SJSA1 (cell line): ENCODE data around the gene KIAA1328. TPM values are rescaled to one million over a fixed set of nuclear protein-coding genes. Genes with fewer than 3 reads are reported as not detected.

Source experiments
- DNase-seq, 2 experiments: peaks; one replicate each; pipeline ENCODE4 v3.0.0-alpha.2; 2015 to 2020; ENCODE audit warnings: low spot score in 2 of 2, low read depth in 1 of 2
- H3K27ac ChIP-seq: fragments of 250-450 bp; sonication (Bioruptor Pico); 2 replicates; pipeline ENCODE4 v1.5.1; 2020; ENCODE audit warnings: mild to moderate bottlenecking, moderate library complexity
- H3K27me3 ChIP-seq: fragments of 250-450 bp; sonication (Bioruptor Pico); replicated peaks from 2 replicates; pipeline ENCODE4 v1.5.1; 2020; ENCODE audit warnings: mild to moderate bottlenecking, moderate library complexity
- H3K36me3 ChIP-seq: fragments of 250-450 bp; sonication (Bioruptor Pico); 2 replicates; pipeline ENCODE4 v1.5.1; 2020; ENCODE audit warnings: mild to moderate bottlenecking
- H3K4me1 ChIP-seq: fragments of 250-450 bp; sonication (Bioruptor Pico); replicated peaks from 2 replicates; pipeline ENCODE4 v1.6.1; 2021; ENCODE audit warnings: mild to moderate bottlenecking
- H3K4me3 ChIP-seq: fragments of 250-450 bp; sonication (Bioruptor Pico); 2 replicates; pipeline ENCODE4 v1.5.1; 2020; ENCODE audit warnings: mild to moderate bottlenecking
- H3K9me3 ChIP-seq: fragments of 250-450 bp; sonication (Bioruptor Pico); replicated peaks from 2 replicates; pipeline ENCODE4 v1.5.1; 2020; ENCODE audit warnings: mild to moderate bottlenecking
- total RNA-seq: library from RNA; depleted of rRNA; stranded (reverse); fragments of >200 nt; shearing (Covaris generic); gene quantifications from 2 replicates; pipeline ENCODE4 v1.2.3, GENCODE V29; 2014

The KIAA1328 gene
- total RNA-seq, 1 experiment from 2014 or later, result 7.9 TPM

- H3K27me3 ChIP-seq, result no peaks in the 10 kb centered on the region
- H3K4me3 ChIP-seq, result no peak overlapping the region
- no peaks in the 10 kb centered on the region for H3K9me3 ChIP-seq
- H3K4me1 ChIP-seq, result no peaks in the 10 kb centered on the region
- no peak overlapping the region for H3K27ac ChIP-seq
- DNase-seq, result no peak
- no peaks in the 10 kb centered on the region for H3K36me3 ChIP-seq
These were observed 342.1 kb downstream of the KIAA1328 start for GRCh38 chr18:37170984-37171383.

GRCh38 chr18:37173384-37173783 lies 344.5 kb downstream of the KIAA1328 start:
- H3K27me3 ChIP-seq, result no peaks in the 10 kb centered on the region
- no peaks in the 10 kb centered on the region for H3K9me3 ChIP-seq
- H3K27ac ChIP-seq, result no peak overlapping the region
- no peak for DNase-seq
- H3K4me1 ChIP-seq, result no peaks in the 10 kb centered on the region
- H3K4me3 ChIP-seq, result no peak overlapping the region
- no peaks in the 10 kb centered on the region for H3K36me3 ChIP-seq

GRCh38 chr18:37175727-37176620 lies 347.0 kb downstream of the KIAA1328 start:
- DNase-seq, result no peak
- Histone ChIP-seq H3K4me1 (no peaks in the 10 kb centered on the region), H3K36me3 (no peaks in the 10 kb centered on the region), H3K27ac (no peak overlapping the region), H3K27me3 (no peaks in the 10 kb centered on the region), H3K4me3 (no peak overlapping the region), H3K9me3 (no peaks in the 10 kb centered on the region)

- Histone ChIP-seq H3K27ac (no peak overlapping the region), H3K36me3 (no peaks in the 10 kb centered on the region), H3K4me3 (no peak overlapping the region), H3K4me1 (no peaks in the 10 kb centered on the region), H3K27me3 (no peaks in the 10 kb centered on the region), H3K9me3 (no peaks in the 10 kb centered on the region)
- DNase-seq, result no peak
These were observed 347.7 kb downstream of the KIAA1328 start for GRCh38 chr18:37176621-37176934.

GRCh38 chr18:37179384-37179783 lies 350.5 kb downstream of the KIAA1328 start:
- H3K27ac ChIP-seq, result no peak overlapping the region
- no peak overlapping the region for H3K4me3 ChIP-seq

GRCh38 chr18:37180086-37180485 lies 351.2 kb downstream of the KIAA1328 start:
- Histone ChIP-seq H3K4me1 (no peaks in the 10 kb centered on the region), H3K9me3 (no peaks in the 10 kb centered on the region)
- no peak for DNase-seq

More at GRCh38 chr18:37179384-37179783, 350.5 kb downstream of the KIAA1328 start:
- no peak for DNase-seq
- Histone ChIP-seq H3K4me1 (no peaks in the 10 kb centered on the region), H3K9me3 (no peaks in the 10 kb centered on the region), H3K36me3 (no peaks in the 10 kb centered on the region), H3K27me3 (no peaks in the 10 kb centered on the region)

GRCh38 chr18:37182340-37183135 lies 353.6 kb downstream of the KIAA1328 start:
- no peaks in the 10 kb centered on the region for H3K36me3 ChIP-seq
- no peaks in the 10 kb centered on the region for H3K27me3 ChIP-seq
- no peak overlapping the region for H3K27ac ChIP-seq
- DNase-seq, result no peak
- no peaks in the 10 kb centered on the region for H3K4me1 ChIP-seq
- no peaks in the 10 kb centered on the region for H3K9me3 ChIP-seq
- H3K4me3 ChIP-seq, result no peak overlapping the region

More at GRCh38 chr18:37180086-37180485, 351.2 kb downstream of the KIAA1328 start:
- no peaks in the 10 kb centered on the region for H3K36me3 ChIP-seq
- H3K27ac ChIP-seq, result no peak overlapping the region
- H3K27me3 ChIP-seq, result no peaks in the 10 kb centered on the region
- no peak overlapping the region for H3K4me3 ChIP-seq

GRCh38 chr18:37184209-37184868 lies 355.4 kb downstream of the KIAA1328 start:
- H3K4me1 ChIP-seq, result no peaks in the 10 kb centered on the region
- no peaks in the 10 kb centered on the region for H3K27me3 ChIP-seq
- H3K9me3 ChIP-seq, result no peaks in the 10 kb centered on the region
- no peak overlapping the region for H3K4me3 ChIP-seq
- no peak for DNase-seq
- H3K27ac ChIP-seq, result no peak overlapping the region
- no peaks in the 10 kb centered on the region for H3K36me3 ChIP-seq

- no peak for DNase-seq
- no peaks in the 10 kb centered on the region for H3K27me3 ChIP-seq
- H3K4me3 ChIP-seq, result no peak overlapping the region
- no peaks in the 10 kb centered on the region for H3K36me3 ChIP-seq
- no peaks in the 10 kb centered on the region for H3K4me1 ChIP-seq
- H3K27ac ChIP-seq, result no peak overlapping the region
- no peaks in the 10 kb centered on the region for H3K9me3 ChIP-seq
These were observed 359.3 kb downstream of the KIAA1328 start for GRCh38 chr18:37188016-37188791.

- H3K27ac ChIP-seq, result no peak overlapping the region
- H3K36me3 ChIP-seq, result no peaks in the 10 kb centered on the region
- no peak overlapping the region for H3K4me3 ChIP-seq
- no peaks in the 10 kb centered on the region for H3K27me3 ChIP-seq
- no peaks in the 10 kb centered on the region for H3K4me1 ChIP-seq
- no peak for DNase-seq
- H3K9me3 ChIP-seq, result 0 out of 2 replicates have a peak, but pooled peaks cover 6% of the 10 kb centered on the region
These were observed 370.8 kb downstream of the KIAA1328 start for GRCh38 chr18:37199741-37200140.

GRCh38 chr18:37207343-37207742 lies 378.4 kb downstream of the KIAA1328 start:
- H3K4me3 ChIP-seq, result no peak overlapping the region
- no peaks in the 10 kb centered on the region for H3K4me1 ChIP-seq
- H3K27ac ChIP-seq, result no peak overlapping the region
- no peaks in the 10 kb centered on the region for H3K36me3 ChIP-seq
- H3K27me3 ChIP-seq, result no peaks in the 10 kb centered on the region
- H3K9me3 ChIP-seq, result no peaks in the 10 kb centered on the region
- DNase-seq, result no peak

- Histone ChIP-seq H3K4me1 (no peaks in the 10 kb centered on the region), H3K36me3 (no peaks in the 10 kb centered on the region), H3K27me3 (no peaks in the 10 kb centered on the region), H3K4me3 (no peak overlapping the region), H3K27ac (no peak overlapping the region), H3K9me3 (no peaks in the 10 kb centered on the region)
- no peak for DNase-seq
These were observed 381.9 kb downstream of the KIAA1328 start for GRCh38 chr18:37210781-37211180.

- DNase-seq, result no peak
- no peaks in the 10 kb centered on the region for H3K9me3 ChIP-seq
- H3K27me3 ChIP-seq, result no peaks in the 10 kb centered on the region
- no peaks in the 10 kb centered on the region for H3K36me3 ChIP-seq
- no peaks in the 10 kb centered on the region for H3K4me1 ChIP-seq
- H3K4me3 ChIP-seq, result no peak overlapping the region
- H3K27ac ChIP-seq, result no peak overlapping the region
These were observed 389.2 kb downstream of the KIAA1328 start for GRCh38 chr18:37218022-37218590.
